Measurements from ENCODE around the gene ATP5PB. TPM values are rescaled to one million over a fixed set of nuclear protein-coding genes. Genes with fewer than 3 reads are reported as not detected.

Gene ATP5PB
- polyA plus RNA-seq, 3 donors = 112 to 597 (median 557) TPM

DNA sequence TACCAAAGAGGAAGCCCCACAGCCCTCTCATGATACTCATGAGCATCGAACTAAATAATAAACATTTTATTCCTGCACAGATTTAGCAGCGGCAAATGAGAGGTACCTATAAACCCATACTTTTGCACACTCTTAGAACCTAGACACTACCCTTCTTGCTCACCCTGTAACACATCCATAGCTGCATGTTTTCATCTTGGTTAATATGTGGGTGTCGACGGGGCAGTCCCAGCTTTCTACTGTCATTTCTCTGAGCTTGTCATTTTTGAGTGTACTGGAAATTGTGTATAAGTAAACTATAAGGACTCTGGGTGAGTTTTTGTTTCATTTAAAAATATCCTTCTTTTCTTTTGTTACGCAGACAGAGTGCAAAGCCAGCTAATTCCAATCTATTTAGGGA is 47.2 kb upstream of the ATP5PB start:
- no peak overlapping the region for H3K27ac Mint-ChIP-seq
- no peak overlapping the region for H3K4me3 ChIP-seq (replicated peaks in 1 of 3; ENCODE audit: low read depth in 2 of 3, low read length in 3 of 3)
- intact Hi-C loops (cut with micrococcal nuclease) = loop anchor here in 1 of 2 donors (5.0 to 10.0 kb wide), 2 partner anchors 177 to 370 kb away; partner anchors contain the start of gene CHI3L2
- H3K27ac ChIP-seq (ENCODE audit: low read depth in 1 of 2, low read length in 2 of 2) = no peak overlapping the region
- H3K9me3 ChIP-seq (replicated peaks in 1 of 2; ENCODE audit: control insufficient read depth in 1 of 2, insufficient read depth in 1 of 2, low read length in 2 of 2) = no peaks in the 10 kb centered on the region
- H3K36me3 ChIP-seq (replicated peaks in 1 of 2; ENCODE audit: control insufficient read depth in 1 of 2, insufficient read depth in 2 of 2, low read length in 2 of 2) = no peaks in the 10 kb centered on the region
- no peaks in the 10 kb centered on the region for H3K79me2 ChIP-seq (ENCODE audit: insufficient read depth, low read length)
- H3K9me3 Mint-ChIP-seq = peaks cover 0 to 3% (median 0%) of the 10 kb centered on the region in 7 donors
- no peak for TF ChIP-seq CTCF (IDR thresholded peaks at IDR 0.05)
- H3K4me1 ChIP-seq (ENCODE audit: control insufficient read depth in 1 of 2, insufficient read depth in 2 of 2, low read length in 2 of 2) = no peaks in the 10 kb centered on the region
- no peak overlapping the region for H3K4me2 ChIP-seq (replicated peaks; ENCODE audit: extremely low read depth, low read length, poor library complexity, severe bottlenecking)
- H4K20me1 ChIP-seq (ENCODE audit: insufficient read depth, low read length) = no peaks in the 10 kb centered on the region
- peaks cover 8 to 17% (median 12%) of the 10 kb centered on the region in 3 donors for H3K27me3 Mint-ChIP-seq (ENCODE audit: low read depth in 3 of 3)
- H3K4me3 Mint-ChIP-seq = no peak overlapping the region
- no peak for DNase-seq
- H3K4me1 Mint-ChIP-seq = peaks cover 6% of the 10 kb centered on the region
- WGBS (ENCODE audit: insufficient coverage) = 100% methylated on average over 1 of the region's 5 CpGs
- peaks cover 0 to 8% of the 10 kb centered on the region in 2 donors for H3K27me3 ChIP-seq (ENCODE audit: control insufficient read depth in 2 of 2, insufficient read depth in 2 of 2, low read length in 2 of 2)
- H2AFZ ChIP-seq (ENCODE audit: insufficient read depth, low read depth, low read length, poor library complexity, severe bottlenecking) = no peak overlapping the region
- H3K36me3 Mint-ChIP-seq = no peaks in the 10 kb centered on the region
- H3K9ac ChIP-seq (ENCODE audit: insufficient read depth, low read length, poor library complexity, severe bottlenecking) = no peak overlapping the region

DNA sequence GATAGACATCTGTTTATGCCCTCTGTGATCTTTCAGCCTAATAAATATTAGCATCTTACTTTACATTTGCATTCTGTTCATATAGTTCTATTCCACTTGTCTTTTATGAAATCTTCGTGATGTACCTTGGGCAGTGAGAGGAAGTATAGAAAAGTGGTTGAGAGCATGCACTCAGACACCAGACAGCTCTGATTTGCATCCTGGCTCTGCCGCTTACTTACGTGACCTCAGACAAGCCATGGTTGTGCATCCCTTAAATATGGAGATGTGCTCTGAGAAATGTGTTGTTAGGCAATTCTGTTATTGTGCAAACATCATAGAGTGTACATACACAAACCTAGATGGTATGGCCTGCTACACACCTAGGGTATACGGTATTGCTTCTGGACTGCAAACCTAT is 44.7 kb upstream of the ATP5PB start:
- Histone ChIP-seq H3K9me3 (replicated peaks in 1 of 2; ENCODE audit: control insufficient read depth in 1 of 2, insufficient read depth in 1 of 2, low read length in 2 of 2) (no peaks in the 10 kb centered on the region), H2AFZ (ENCODE audit: insufficient read depth, low read depth, low read length, poor library complexity, severe bottlenecking) (no peak overlapping the region), H3K27ac (ENCODE audit: low read depth in 1 of 2, low read length in 2 of 2) (no peak overlapping the region), H4K20me1 (ENCODE audit: insufficient read depth, low read length) (no peaks in the 10 kb centered on the region), H3K27me3 (ENCODE audit: control insufficient read depth in 2 of 2, insufficient read depth in 2 of 2, low read length in 2 of 2) (peaks cover 0 to 8% of the 10 kb centered on the region in 2 donors), H3K9ac (ENCODE audit: insufficient read depth, low read length, poor library complexity, severe bottlenecking) (no peak overlapping the region), H3K4me3 (replicated peaks in 1 of 3; ENCODE audit: low read depth in 2 of 3, low read length in 3 of 3) (no peak overlapping the region), H3K4me2 (replicated peaks; ENCODE audit: extremely low read depth, low read length, poor library complexity, severe bottlenecking) (no peak overlapping the region), H3K4me1 (ENCODE audit: control insufficient read depth in 1 of 2, insufficient read depth in 2 of 2, low read length in 2 of 2) (no peaks in the 10 kb centered on the region), H3K79me2 (ENCODE audit: insufficient read depth, low read length) (no peaks in the 10 kb centered on the region), H3K36me3 (replicated peaks in 1 of 2; ENCODE audit: control insufficient read depth in 1 of 2, insufficient read depth in 2 of 2, low read length in 2 of 2) (no peaks in the 10 kb centered on the region)
- Mint-ChIP-seq H3K27ac (no peak overlapping the region), H3K4me3 (no peak overlapping the region), H3K9me3 (no peaks in the 10 kb centered on the region), H3K4me1 (peaks cover 6% of the 10 kb centered on the region), H3K27me3 (ENCODE audit: low read depth in 3 of 3) (peaks cover 5 to 14% (median 10%) of the 10 kb centered on the region in 3 donors), H3K36me3 (no peaks in the 10 kb centered on the region)
- no peak for TF ChIP-seq CTCF (IDR thresholded peaks at IDR 0.05)
- intact Hi-C loops (cut with micrococcal nuclease) = loop anchor here in 1 of 2 donors (5.0 to 10.0 kb wide), 2 partner anchors 180 to 372 kb away; partner anchors contain the start of gene CHI3L2
- no CpG with 5 or more reads among the region's 4 CpGs for WGBS (ENCODE audit: insufficient coverage)
- no peak for DNase-seq

Measured in CD14-positive monocyte (primary cell).